Natural killer cell (primary cell): ENCODE measurements around the gene GFPT2. TPM values are rescaled to one million over a fixed set of nuclear protein-coding genes. Genes with fewer than 3 reads are reported as not detected.

ENCODE experiments used
- ATAC-seq, 3 donors: fragments of 150-1000 bp in 2 of 3; fragments of 200-7000 bp in 1 of 3; cut with Tn5 transposase; 1 replicate in 1 of 3; 2 replicates in 2 of 3; pipeline ENCODE4 v1.10.0; 2021; ENCODE audit warnings: mild to moderate bottlenecking in 2 of 3, moderate library complexity in 2 of 3
- DNase-seq, 2 donors: peaks; one replicate each; pipeline versions ENCODE4 v3.0.0 to v3.0.0-alpha.2; 2013 to 2021; ENCODE audit warnings: mixed read lengths in 1 of 2
- H3K27ac ChIP-seq: one replicate; pipeline ENCODE4 v1.5.1; 2013; ENCODE audit warnings: mild to moderate bottlenecking, low read length
- H3K27me3 ChIP-seq: one replicate; pipeline ENCODE4 v1.6.1; 2013; ENCODE audit warnings: low read length; ENCODE audit not compliant: control insufficient read depth, insufficient read depth
- H3K36me3 ChIP-seq: one replicate; pipeline ENCODE4 v1.6.1; 2013; ENCODE audit warnings: low read length; ENCODE audit not compliant: control insufficient read depth, insufficient read depth
- H3K4me1 ChIP-seq: one replicate; pipeline ENCODE4 v1.6.1; 2013; ENCODE audit warnings: low read length; ENCODE audit not compliant: control insufficient read depth, insufficient read depth
- H3K4me3 ChIP-seq: one replicate; pipeline ENCODE4 v1.5.1; 2013; ENCODE audit warnings: low read length
- H3K9me3 ChIP-seq: one replicate; pipeline ENCODE4 v1.6.1; 2013; ENCODE audit warnings: low read length; ENCODE audit not compliant: control insufficient read depth, insufficient read depth
- H3K27ac Mint-ChIP-seq, 2 donors: one replicate each; pipeline ENCODE4 v1.8.0; 2022; ENCODE audit warnings: mild to moderate bottlenecking in 2 of 2, mixed read lengths in 2 of 2, moderate library complexity in 1 of 2
- H3K27me3 Mint-ChIP-seq, 2 donors: one replicate each; pipeline ENCODE4 v1.8.0; 2022; ENCODE audit warnings: low read depth in 2 of 2, mixed read lengths in 2 of 2
- H3K36me3 Mint-ChIP-seq: one replicate; pipeline ENCODE4 v1.8.0; 2022; ENCODE audit warnings: mixed read lengths
- H3K4me1 Mint-ChIP-seq, 2 donors: one replicate each; pipeline ENCODE4 v1.8.0; 2022; ENCODE audit warnings: mixed read lengths in 2 of 2
- H3K4me3 Mint-ChIP-seq: one replicate; pipeline ENCODE4 v1.8.0; 2022; ENCODE audit warnings: mild to moderate bottlenecking, moderate library complexity, mixed read lengths
- H3K9me3 Mint-ChIP-seq, 2 donors: one replicate each; pipeline ENCODE4 v1.8.0; 2022; ENCODE audit warnings: mixed read lengths in 2 of 2
- CTCF ChIP-seq: fragments of 200-600 bp; IDR thresholded peaks from one replicate; pipeline ENCODE4 v1.8.0; 2022; ENCODE audit warnings: antibody characterized with exemption
- WGBS: methylation state at CpG from one replicate; pipeline ENCODE4 v1.1.7; 2013; ENCODE audit warnings: missing lambda C conversion rate; ENCODE audit not compliant: insufficient coverage; 5-methylcytosine and 5-hydroxymethylcytosine counted together
- intact Hi-C: fragments of 100-400 bp; cut with micrococcal nuclease; formaldehyde crosslinking; loops from one replicate; pipeline ENCODE4 v1.14.2; 2022
- total RNA-seq, 4 donors: library from RNA; stranded (reverse); fragments of 120-200 nt in 1 of 4; gene quantifications; one replicate each; pipeline versions ENCODE4 v1.2.3 to v1.2.4, GENCODE V29; 2013 to 2022

The GFPT2 gene
- total RNA-seq, 3 donors from 2014 or later (not counting 1 experiment from before 2014, with no cell fraction given): 0.56 to 0.86 TPM; not detected in 1

- Histone ChIP-seq H3K27ac (no peak overlapping the region), H3K36me3 (no peaks in the 10 kb centered on the region), H3K27me3 (no peaks in the 10 kb centered on the region), H3K4me3 (no peak overlapping the region), H3K4me1 (peaks cover 4% of the 10 kb centered on the region), H3K9me3 (no peaks in the 10 kb centered on the region)
- intact Hi-C loops: no loop called here
- ATAC-seq: no peak
- H3K27ac Mint-ChIP-seq: no peak overlapping the region
- DNase-seq: no peak
- H3K27me3 Mint-ChIP-seq: peaks cover 6 to 10% of the 10 kb centered on the region in 2 donors
- no peaks in the 10 kb centered on the region for H3K9me3 Mint-ChIP-seq
- no peak overlapping the region for H3K4me3 Mint-ChIP-seq
- H3K4me1 Mint-ChIP-seq: no peaks in the 10 kb centered on the region
- no peak for TF ChIP-seq CTCF
- WGBS: 85% methylated on average over 8 of the region's 8 CpGs
- H3K36me3 Mint-ChIP-seq: no peaks in the 10 kb centered on the region
Observed at GRCh38 chr5:180324601-180324950, 28.6 kb downstream of the GFPT2 start.

- H3K27me3 Mint-ChIP-seq: peaks cover 8 to 10% of the 10 kb centered on the region in 2 donors
- no peak for DNase-seq
- no peak overlapping the region for H3K4me3 ChIP-seq
Observed at GRCh38 chr5:180323941-180324600, 29.1 kb downstream of the GFPT2 start.

DNA sequence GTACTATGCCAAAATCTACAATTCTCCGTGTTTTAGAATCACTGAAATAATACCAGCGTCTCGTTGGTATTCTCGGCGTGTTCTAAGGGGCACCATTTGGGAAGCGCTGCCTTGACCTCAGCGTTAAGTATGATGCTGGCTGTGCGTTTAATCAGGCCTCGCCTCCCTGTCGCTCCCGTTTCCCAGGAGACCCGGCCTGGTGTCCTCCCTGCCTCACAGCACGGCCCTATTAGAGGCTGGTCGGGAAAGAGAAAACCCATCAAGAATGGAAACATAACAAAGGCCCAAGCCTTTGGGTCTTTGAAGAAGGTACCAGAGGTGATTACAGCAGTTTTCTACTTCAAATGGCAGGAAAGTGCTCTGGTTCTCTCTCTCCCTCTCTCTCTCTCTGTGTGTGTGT is 30.0 kb downstream of the GFPT2 start:
- no peak overlapping the region for H3K4me3 ChIP-seq
- H3K36me3 ChIP-seq: no peaks in the 10 kb centered on the region
- H3K27me3 ChIP-seq: no peaks in the 10 kb centered on the region
- H3K4me1 ChIP-seq: no peaks in the 10 kb centered on the region
- no peak for TF ChIP-seq CTCF
- Mint-ChIP-seq H3K4me1 (no peaks in the 10 kb centered on the region), H3K27me3 (peaks cover 10 to 12% of the 10 kb centered on the region in 2 donors), H3K27ac (no peak overlapping the region), H3K4me3 (no peak overlapping the region), H3K36me3 (no peaks in the 10 kb centered on the region), H3K9me3 (no peaks in the 10 kb centered on the region)
- intact Hi-C loops: no loop called here
- H3K9me3 ChIP-seq: no peaks in the 10 kb centered on the region
- H3K27ac ChIP-seq: no peak overlapping the region
- DNase-seq: no peak
- no peak for ATAC-seq
- WGBS: 96% methylated on average over 14 of the region's 14 CpGs

More at GRCh38 chr5:180323941-180324600, 29.1 kb downstream of the GFPT2 start:
- Mint-ChIP-seq H3K4me1 (no peaks in the 10 kb centered on the region), H3K36me3 (no peaks in the 10 kb centered on the region), H3K27ac (no peak overlapping the region), H3K4me3 (no peak overlapping the region), H3K9me3 (no peaks in the 10 kb centered on the region)
- peaks cover 4% of the 10 kb centered on the region for H3K4me1 ChIP-seq
- H3K27me3 ChIP-seq: no peaks in the 10 kb centered on the region
- TF ChIP-seq CTCF: no peak
- no peak for ATAC-seq
- no peaks in the 10 kb centered on the region for H3K9me3 ChIP-seq
- 90% methylated on average over 10 of the region's 11 CpGs for WGBS
- H3K27ac ChIP-seq: no peak overlapping the region
- intact Hi-C loops: no loop called here
- no peaks in the 10 kb centered on the region for H3K36me3 ChIP-seq
